Tibial nerve (tissue), 4 donors: Measurements from ENCODE around the gene RNPEPL1.

Source experiments
- EP300 ChIP-seq, 2 donors: sonication (generic); formaldehyde crosslinking; IDR thresholded peaks; one replicate each; pipeline ENCODE4 v1.6.1; 2017; ENCODE audit warnings: antibody characterized with exemption in 2 of 2, mild to moderate bottlenecking in 1 of 2
- TF ChIP-seq, protein P1 (sequence below), 5 experiments: fragments of 200-600 bp in 3 of 5; fragments of 450-650 bp in 2 of 5; sonication (generic) in 3 of 5; IDR thresholded peaks; one replicate each; pipeline ENCODE4 v1.5.1; 2016 to 2019; ENCODE audit warnings: antibody characterized with exemption in 5 of 5, mild to moderate bottlenecking in 3 of 5, moderate library complexity in 2 of 5

DNA sequence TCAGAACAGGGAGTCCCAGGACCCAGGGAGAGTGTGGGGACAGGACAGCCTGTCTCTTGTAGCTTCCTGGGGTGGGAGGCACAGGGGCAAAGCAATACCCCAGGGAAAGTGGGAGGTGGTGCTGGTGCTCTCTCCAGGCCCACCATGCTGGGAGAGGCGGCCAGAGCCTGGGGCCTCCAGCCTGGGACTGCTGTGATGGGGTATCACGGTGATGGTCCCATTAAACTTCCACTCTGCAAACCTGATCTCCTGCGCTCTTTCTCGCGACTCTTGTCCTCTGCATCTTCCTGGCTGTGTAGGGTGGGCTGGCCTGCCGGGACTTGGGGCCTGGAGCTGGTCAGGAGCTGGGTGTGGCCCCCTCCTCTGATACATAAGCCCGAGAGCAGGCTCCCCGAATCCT lies 10.2 kb downstream of the RNPEPL1 start:
- TF ChIP-seq, protein P1, sequence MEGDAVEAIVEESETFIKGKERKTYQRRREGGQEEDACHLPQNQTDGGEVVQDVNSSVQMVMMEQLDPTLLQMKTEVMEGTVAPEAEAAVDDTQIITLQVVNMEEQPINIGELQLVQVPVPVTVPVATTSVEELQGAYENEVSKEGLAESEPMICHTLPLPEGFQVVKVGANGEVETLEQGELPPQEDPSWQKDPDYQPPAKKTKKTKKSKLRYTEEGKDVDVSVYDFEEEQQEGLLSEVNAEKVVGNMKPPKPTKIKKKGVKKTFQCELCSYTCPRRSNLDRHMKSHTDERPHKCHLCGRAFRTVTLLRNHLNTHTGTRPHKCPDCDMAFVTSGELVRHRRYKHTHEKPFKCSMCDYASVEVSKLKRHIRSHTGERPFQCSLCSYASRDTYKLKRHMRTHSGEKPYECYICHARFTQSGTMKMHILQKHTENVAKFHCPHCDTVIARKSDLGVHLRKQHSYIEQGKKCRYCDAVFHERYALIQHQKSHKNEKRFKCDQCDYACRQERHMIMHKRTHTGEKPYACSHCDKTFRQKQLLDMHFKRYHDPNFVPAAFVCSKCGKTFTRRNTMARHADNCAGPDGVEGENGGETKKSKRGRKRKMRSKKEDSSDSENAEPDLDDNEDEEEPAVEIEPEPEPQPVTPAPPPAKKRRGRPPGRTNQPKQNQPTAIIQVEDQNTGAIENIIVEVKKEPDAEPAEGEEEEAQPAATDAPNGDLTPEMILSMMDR (IDR thresholded peaks at IDR 0.05) = no peak
- TF ChIP-seq EP300 (IDR thresholded peaks at IDR 0.05) = no peak
